GM12878 (cell line): Measurements from ENCODE around the gene DOCK1. TPM values are rescaled to one million over a fixed set of nuclear protein-coding genes. Genes with fewer than 3 reads are reported as not detected.

Source experiments
- ATAC-seq: fragments of 200-7000 bp; cut with Tn5 transposase; 3 replicates; pipeline ENCODE4 v1.9.1; 2020; ENCODE audit warnings: mild to moderate bottlenecking, moderate library complexity
- BruUV-seq: library from RNA; stranded (reverse); fragments of 400-500 nt; replicated peaks from 2 replicates; lab custom pipeline; 2021; lab: Mats Ljungman, UMichigan
- CTCF ChIA-PET: fragments of 300-600 bp; sonication (Branson Sonifier 250); formaldehyde crosslinking; extraction: SDS; loops from one replicate; lab custom pipeline; 2021; ENCODE audit warnings: inconsistent platforms; lab: Yijun Ruan, JAX
- POLR2A ChIA-PET: fragments of 350-600 bp; formaldehyde crosslinking; extraction: SDS; loops from one replicate; lab custom pipeline; 2021; ENCODE audit warnings: inconsistent platforms; lab: Charles Lee
- RAD21 ChIA-PET: fragments of 300-600 bp; sonication (Branson Sonifier 250); formaldehyde crosslinking; loops from one replicate; lab custom pipeline; 2023; ENCODE audit warnings: antibody characterized with exemption; ENCODE audit not compliant: unreplicated experiment; lab: Charles Lee
- SMC1A ChIA-PET: fragments of 300-600 bp; sonication (Branson Sonifier 250); formaldehyde crosslinking; loops from one replicate; lab custom pipeline; 2023; ENCODE audit not compliant: unreplicated experiment, uncharacterized antibody; lab: Charles Lee
- DNase-seq: peaks from one replicate; pipeline ENCODE4 v3.0.0-alpha.2; 2011; ENCODE audit warnings: low read depth, low spot score
- FAIRE-seq: peaks from 3 replicates; lab custom pipeline; 2011; peaks lifted over from hg19 to GRCh38; lab: Jason Lieb, UNC
- H2AFZ ChIP-seq: 2 replicates; pipeline ENCODE4 v1.6.0; 2011; ENCODE audit warnings: low read depth, low read length, control low read depth; ENCODE audit not compliant: control insufficient read depth
- H3K27ac ChIP-seq: 2 replicates; pipeline ENCODE4 v1.5.1; 2011; ENCODE audit warnings: control low read depth; ENCODE audit not compliant: control insufficient read depth, insufficient read depth
- H3K27me3 ChIP-seq, 2 experiments: replicated peaks in 1 of 2; 2 replicates each; pipeline versions ENCODE4 v1.6.0 to v1.6.1; 2011; ENCODE audit warnings: low read length in 1 of 2; ENCODE audit not compliant: control insufficient read depth in 2 of 2, insufficient read depth in 2 of 2
- H3K36me3 ChIP-seq, 2 experiments: 2 replicates each; pipeline ENCODE4 v1.5.1; 2011; ENCODE audit warnings: low read length in 1 of 2; ENCODE audit not compliant: control insufficient read depth in 2 of 2, insufficient read depth in 2 of 2
- H3K4me1 ChIP-seq: 2 replicates; pipeline ENCODE4 v1.6.1; 2011; ENCODE audit warnings: mild to moderate bottlenecking, low read length, moderate library complexity, mixed read lengths; ENCODE audit not compliant: control insufficient read depth, insufficient read depth
- H3K4me2 ChIP-seq: 2 replicates; pipeline ENCODE4 v1.6.0; 2011; ENCODE audit warnings: control low read depth; ENCODE audit not compliant: control insufficient read depth, insufficient read depth
- H3K4me3 ChIP-seq: fragments of 200-600 bp; sonication (generic); 2 replicates; pipeline ENCODE4 v1.5.1; 2016
- H3K79me2 ChIP-seq: 2 replicates; pipeline ENCODE4 v1.6.0; 2011; ENCODE audit warnings: low read length; ENCODE audit not compliant: control insufficient read depth, insufficient read depth
- H3K9ac ChIP-seq: 2 replicates; pipeline ENCODE4 v1.8.0; 2011; ENCODE audit warnings: low read length, control low read depth, mixed read lengths; ENCODE audit not compliant: control insufficient read depth, insufficient read depth
- H3K9me3 ChIP-seq: replicated peaks from 3 replicates; pipeline ENCODE4 v1.5.1; 2011; ENCODE audit warnings: mild to moderate bottlenecking, low read length; ENCODE audit not compliant: control insufficient read depth, insufficient read depth
- H4K20me1 ChIP-seq: 2 replicates; pipeline ENCODE4 v1.6.0; 2011; ENCODE audit not compliant: control insufficient read depth, insufficient read depth
- CREB1 ChIP-seq: IDR thresholded peaks from 2 replicates; pipeline ENCODE4 v1.6.1; 2012; ENCODE audit warnings: low read depth, mild to moderate bottlenecking, inconsistent platforms
- HCFC1 ChIP-seq: fragments of 150-350 bp; IDR thresholded peaks from 2 replicates; pipeline ENCODE4 v1.6.1; 2014; ENCODE audit warnings: low read length
- LARP7 ChIP-seq: fragments of 450-650 bp; IDR thresholded peaks from 2 replicates; pipeline ENCODE4 v1.6.1; 2017; ENCODE audit warnings: mild to moderate bottlenecking
- RB1 ChIP-seq: fragments of 450-650 bp; formaldehyde crosslinking; IDR thresholded peaks from 2 replicates; pipeline ENCODE4 v1.6.1; 2017; ENCODE audit warnings: mild to moderate bottlenecking, borderline replicate concordance
- SREBF1 ChIP-seq: IDR thresholded peaks from 2 replicates; pipeline ENCODE4 v1.6.1; 2012; ENCODE audit warnings: mild to moderate bottlenecking, low read length
- WGBS: methylation state at CpG from one replicate; pipeline ENCODE4 v1.1.6; 2016; ENCODE audit warnings: low lambda C conversion rate; ENCODE audit not compliant: insufficient replicate concordance, insufficient coverage; ENCODE audit errors: missing lambda C conversion rate; 5-methylcytosine and 5-hydroxymethylcytosine counted together
- in situ Hi-C: fragments of 300-500 bp; cut with MboI; formaldehyde crosslinking; loops from 9 replicates; pipeline ENCODE4 v1.14.3; 2018; ENCODE audit warnings: mixed read lengths
- intact Hi-C: fragments of 100-400 bp; cut with micrococcal nuclease; formaldehyde crosslinking; loops from one replicate; pipeline ENCODE4 v1.14.2; 2022; ENCODE audit not compliant: unreplicated experiment
- polyA plus RNA-seq, 11 experiments: library from polyadenylated mRNA; depleted of rRNA in 4 of 11; unstranded in 6 of 11; stranded (reverse) in 5 of 11; fragments of >200 nt; fragmentation: Nextera tagmentation in 4 of 11; fragmentation: Illumina TruSeq in 1 of 11; extraction: Ambion mirVana in 4 of 11; extraction: Trizol in 1 of 11; gene quantifications; 1 replicate in 1 of 11; 2 replicates in 10 of 11; pipeline versions ENCODE4 v1.2.1 to v1.2.3, GENCODE V29; 2011 to 2016; ENCODE audit warnings: inconsistent platforms in 2 of 11, missing spikeins in 2 of 11, low read depth in 1 of 11
- total RNA-seq, 4 experiments: library from RNA; depleted of rRNA in 3 of 4; stranded (reverse); fragments of >200 nt in 3 of 4; fragmentation: Illumina TruSeq in 1 of 4; extraction: Trizol in 1 of 4; gene quantifications; 2 replicates each; pipeline versions ENCODE4 v1.2.1 to v1.2.3, GENCODE V29; 2013 to 2021
- TF ChIP-seq, protein P1 (sequence below): fragments of 450-650 bp; IDR thresholded peaks from 2 replicates; pipeline ENCODE4 v1.6.1; 2016; ENCODE audit warnings: mild to moderate bottlenecking
- TF ChIP-seq, protein P2 (sequence below): fragments of 450-650 bp; IDR thresholded peaks from 2 replicates; pipeline ENCODE4 v1.6.1; 2014; ENCODE audit warnings: mild to moderate bottlenecking

The DOCK1 gene
- total and polyA plus RNA-seq, 10 of the 15 experiments (the other 5 are each of a cell fraction or from before 2014, with no cell fraction given), result 0.05 to 0.18 TPM; not detected in 8

DNA sequence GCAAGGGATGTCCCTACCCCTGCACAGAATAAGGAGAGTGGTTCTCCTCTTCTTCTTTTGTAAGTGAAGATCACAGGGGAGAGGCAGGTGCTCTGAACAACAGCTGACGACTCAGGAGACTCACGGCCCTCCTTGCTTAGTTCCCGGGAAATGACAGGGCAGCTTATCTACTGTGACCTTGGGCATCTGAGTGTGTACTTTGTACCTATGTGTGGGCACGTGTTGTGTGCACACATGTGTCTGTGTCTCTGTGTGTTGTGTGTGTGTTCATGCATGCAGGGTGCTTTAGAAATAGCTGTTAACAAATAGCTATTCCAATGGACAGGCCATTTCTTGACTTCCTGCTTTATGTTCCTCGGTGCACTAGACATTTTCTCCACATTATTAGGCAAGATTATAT, 563.4 kb downstream of the DOCK1 start:
- no peaks in the 10 kb centered on the region for H3K9me3 ChIP-seq
- SMC1A ChIA-PET, result no interaction called here
- intact Hi-C loops (no loop called here), in situ Hi-C loops (no loop called here)
- no peaks in the 10 kb centered on the region for H3K4me1 ChIP-seq
- no peaks in the 10 kb centered on the region for H3K27me3 ChIP-seq
- H3K9ac ChIP-seq, result no peak overlapping the region
- H3K36me3 ChIP-seq, result no peaks in the 10 kb centered on the region
- 5% methylated on average over 5 of the region's 5 CpGs for WGBS
- no peak overlapping the region for H3K4me2 ChIP-seq
- no TSS peak for BruUV-seq
- ATAC-seq, result no peak
- RAD21 ChIA-PET, result no interaction called here
- H3K79me2 ChIP-seq, result no peaks in the 10 kb centered on the region
- H3K4me3 ChIP-seq, result no peak overlapping the region
- no peak overlapping the region for H3K27ac ChIP-seq
- no peaks in the 10 kb centered on the region for H4K20me1 ChIP-seq
- H2AFZ ChIP-seq, result no peak overlapping the region
- POLR2A ChIA-PET, result no interaction called here
- DNase-seq, result no peak
- CTCF ChIA-PET, result no interaction called here
- TF ChIP-seq, protein P1, sequence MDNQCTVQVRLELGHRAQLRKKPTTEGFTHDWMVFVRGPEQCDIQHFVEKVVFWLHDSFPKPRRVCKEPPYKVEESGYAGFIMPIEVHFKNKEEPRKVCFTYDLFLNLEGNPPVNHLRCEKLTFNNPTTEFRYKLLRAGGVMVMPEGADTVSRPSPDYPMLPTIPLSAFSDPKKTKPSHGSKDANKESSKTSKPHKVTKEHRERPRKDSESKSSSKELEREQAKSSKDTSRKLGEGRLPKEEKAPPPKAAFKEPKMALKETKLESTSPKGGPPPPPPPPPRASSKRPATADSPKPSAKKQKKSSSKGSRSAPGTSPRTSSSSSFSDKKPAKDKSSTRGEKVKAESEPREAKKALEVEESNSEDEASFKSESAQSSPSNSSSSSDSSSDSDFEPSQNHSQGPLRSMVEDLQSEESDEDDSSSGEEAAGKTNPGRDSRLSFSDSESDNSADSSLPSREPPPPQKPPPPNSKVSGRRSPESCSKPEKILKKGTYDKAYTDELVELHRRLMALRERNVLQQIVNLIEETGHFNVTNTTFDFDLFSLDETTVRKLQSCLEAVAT, result no peak
- TF ChIP-seq, protein P2, sequence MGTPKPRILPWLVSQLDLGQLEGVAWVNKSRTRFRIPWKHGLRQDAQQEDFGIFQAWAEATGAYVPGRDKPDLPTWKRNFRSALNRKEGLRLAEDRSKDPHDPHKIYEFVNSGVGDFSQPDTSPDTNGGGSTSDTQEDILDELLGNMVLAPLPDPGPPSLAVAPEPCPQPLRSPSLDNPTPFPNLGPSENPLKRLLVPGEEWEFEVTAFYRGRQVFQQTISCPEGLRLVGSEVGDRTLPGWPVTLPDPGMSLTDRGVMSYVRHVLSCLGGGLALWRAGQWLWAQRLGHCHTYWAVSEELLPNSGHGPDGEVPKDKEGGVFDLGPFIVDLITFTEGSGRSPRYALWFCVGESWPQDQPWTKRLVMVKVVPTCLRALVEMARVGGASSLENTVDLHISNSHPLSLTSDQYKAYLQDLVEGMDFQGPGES, result no peak
- no peak for TF ChIP-seq HCFC1
- TF ChIP-seq SREBF1, result no peak
- TF ChIP-seq LARP7, result no peak
- no peak for TF ChIP-seq CREB1
- TF ChIP-seq RB1, result no peak
- no peak for FAIRE-seq
